BJ (cell line): ENCODE data around the gene PSMG3. TPM values are rescaled to one million over a fixed set of nuclear protein-coding genes. Genes with fewer than 3 reads are reported as not detected.
A peak's percentile ranks its signal among the peaks of the same experiment; 100 is the strongest.

Experiments
- CTCF ChIA-PET: fragments of 350-600 bp; formaldehyde crosslinking; extraction: SDS; loops from one replicate; lab custom pipeline; 2021; ENCODE audit warnings: antibody characterized with exemption, inconsistent platforms; lab: Yijun Ruan, JAX
- POLR2A ChIA-PET: fragments of 300-600 bp; sonication (Branson Sonifier 250); formaldehyde crosslinking; extraction: SDS; loops from one replicate; lab custom pipeline; 2021; ENCODE audit warnings: antibody characterized with exemption; lab: Charles Lee
- DNase-seq: peaks from one replicate; pipeline ENCODE4 v3.0.0-alpha.2; 2011; ENCODE audit warnings: low read depth
- H3K27me3 ChIP-seq: 2 replicates; pipeline ENCODE4 v1.6.0; 2011; ENCODE audit warnings: low read length; ENCODE audit not compliant: control insufficient read depth, insufficient read depth
- H3K36me3 ChIP-seq: 2 replicates; pipeline ENCODE4 v1.5.1; 2011; ENCODE audit warnings: low read length; ENCODE audit not compliant: control insufficient read depth, insufficient read depth
- H3K4me3 ChIP-seq: 2 replicates; pipeline ENCODE4 v1.5.1; 2011; ENCODE audit warnings: low read depth, mild to moderate bottlenecking, control low read depth, low read length
- CTCF ChIP-seq: IDR thresholded peaks from 2 replicates; pipeline ENCODE4 v1.5.1; 2011; ENCODE audit warnings: low read depth, mild to moderate bottlenecking, control low read depth, inconsistent platforms, low read length, moderate library complexity; ENCODE audit not compliant: insufficient read depth
- polyA plus RNA-seq: library from polyadenylated mRNA; depleted of rRNA; stranded (reverse); fragments of >200 nt; gene quantifications from 2 replicates; pipeline ENCODE4 v1.2.3, GENCODE V29; 2011

PSMG3 gene
- polyA plus RNA-seq, 1 experiment, result 40.9 TPM

GRCh38 chr7:1569016-1569415, 816 bp downstream of the PSMG3 start:
- Histone ChIP-seq H3K27me3 (no peaks in the 10 kb centered on the region), H3K4me3 (peak overlapping the region; percentile 92), H3K36me3 (peaks cover 6% of the 10 kb centered on the region)
- ChIA-PET CTCF (no interaction called here), POLR2A (no interaction called here)
- TF ChIP-seq CTCF, result no peak
- no peak for DNase-seq

- peaks cover 6% of the 10 kb centered on the region for H3K36me3 ChIP-seq
- ChIA-PET POLR2A (no interaction called here), CTCF (no interaction called here)
- no peak for DNase-seq
- TF ChIP-seq CTCF, result no peak
- H3K4me3 ChIP-seq, result no peak overlapping the region
- no peaks in the 10 kb centered on the region for H3K27me3 ChIP-seq
Measured at GRCh38 chr7:1567896-1568510, 1.8 kb downstream of the PSMG3 start.

- no peak for TF ChIP-seq CTCF
- Histone ChIP-seq H3K27me3 (no peaks in the 10 kb centered on the region), H3K4me3 (no peak overlapping the region), H3K36me3 (peaks cover 6% of the 10 kb centered on the region)
- CTCF ChIA-PET, result no interaction called here
- POLR2A ChIA-PET, result no interaction called here
- DNase-seq, result no peak
Measured at GRCh38 chr7:1567049-1567771, 2.6 kb downstream of the PSMG3 start.

GRCh38 chr7:1566687-1567048, 3.2 kb downstream of the PSMG3 start:
- no peak for DNase-seq
- no peaks in the 10 kb centered on the region for H3K27me3 ChIP-seq
- ChIA-PET POLR2A (no interaction called here), CTCF (no interaction called here)
- TF ChIP-seq CTCF, result no peak
- peaks cover 6% of the 10 kb centered on the region for H3K36me3 ChIP-seq
- H3K4me3 ChIP-seq, result no peak overlapping the region

GRCh38 chr7:1564603-1565022, 5.2 kb downstream of the PSMG3 start:
- Histone ChIP-seq H3K27me3 (no peaks in the 10 kb centered on the region), H3K36me3 (peaks cover 6% of the 10 kb centered on the region), H3K4me3 (no peak overlapping the region)
- POLR2A ChIA-PET, result no interaction called here
- CTCF ChIA-PET, result no interaction called here
- TF ChIP-seq CTCF, result no peak
- no peak for DNase-seq
